HG02870 (cell line): ENCODE results near the gene LEMD3.

Experiments used
- ATAC-seq: cut with Tn5 transposase; IDR thresholded peaks from one replicate; pipeline ENCODE4 v1.9.1; 2021; ENCODE audit warnings: mild to moderate bottlenecking, moderate library complexity; ENCODE audit not compliant: unreplicated experiment

Gene LEMD3

GRCh38 chr12:65168681-65169319 is 583 bp upstream of the LEMD3 start:
- no peak for ATAC-seq

- ATAC-seq: peak; percentile 51
Measured at GRCh38 chr12:65170209-65170881, 962 bp downstream of the LEMD3 start.

GRCh38 chr12:65171073-65171472 is 1.7 kb downstream of the LEMD3 start:
- no peak for ATAC-seq

GRCh38 chr12:65171870-65172269 is 2.5 kb downstream of the LEMD3 start:
- ATAC-seq: no peak

- no peak for ATAC-seq
Measured at GRCh38 chr12:65175385-65175784, 6.0 kb downstream of the LEMD3 start.

- ATAC-seq: no peak
Measured at GRCh38 chr12:65182012-65182739, 12.8 kb downstream of the LEMD3 start.

- ATAC-seq: no peak
Measured at GRCh38 chr12:65184176-65184857, 14.9 kb downstream of the LEMD3 start.

- ATAC-seq: no peak
Measured at GRCh38 chr12:65184858-65185229, 15.5 kb downstream of the LEMD3 start.

GRCh38 chr12:65187665-65188064 is 18.3 kb downstream of the LEMD3 start:
- no peak for ATAC-seq

GRCh38 chr12:65188179-65188701 is 18.9 kb downstream of the LEMD3 start:
- peak; percentile 45 for ATAC-seq

GRCh38 chr12:65189028-65189718 is 19.8 kb downstream of the LEMD3 start:
- ATAC-seq: peak; percentile 94

GRCh38 chr12:65192963-65193516 is 23.7 kb downstream of the LEMD3 start:
- ATAC-seq: no peak

- ATAC-seq: no peak
Measured at GRCh38 chr12:65194949-65195348, 25.6 kb downstream of the LEMD3 start.

GRCh38 chr12:65195387-65196055 is 26.1 kb downstream of the LEMD3 start:
- no peak for ATAC-seq

- no peak for ATAC-seq
Measured at GRCh38 chr12:65196762-65197567, 27.6 kb downstream of the LEMD3 start.

GRCh38 chr12:65199604-65200003 is 30.2 kb downstream of the LEMD3 start:
- no peak for ATAC-seq

GRCh38 chr12:65200007-65200665 is 30.8 kb downstream of the LEMD3 start:
- ATAC-seq: no peak

GRCh38 chr12:65203376-65203775 is 34.0 kb downstream of the LEMD3 start:
- no peak for ATAC-seq
